GM12801 (cell line): ENCODE data around the gene SKAP1.

Experiments
- TF ChIP-seq, protein P1 (sequence below): IDR thresholded peaks from one replicate; pipeline ENCODE4 v1.5.1; 2011; ENCODE audit warnings: control low read depth; ENCODE audit not compliant: insufficient read length; ENCODE audit errors: extremely low read depth

Gene SKAP1

GRCh38 chr17:48095611-48096010 is 334.4 kb downstream of the SKAP1 start:
- TF ChIP-seq, protein P1, sequence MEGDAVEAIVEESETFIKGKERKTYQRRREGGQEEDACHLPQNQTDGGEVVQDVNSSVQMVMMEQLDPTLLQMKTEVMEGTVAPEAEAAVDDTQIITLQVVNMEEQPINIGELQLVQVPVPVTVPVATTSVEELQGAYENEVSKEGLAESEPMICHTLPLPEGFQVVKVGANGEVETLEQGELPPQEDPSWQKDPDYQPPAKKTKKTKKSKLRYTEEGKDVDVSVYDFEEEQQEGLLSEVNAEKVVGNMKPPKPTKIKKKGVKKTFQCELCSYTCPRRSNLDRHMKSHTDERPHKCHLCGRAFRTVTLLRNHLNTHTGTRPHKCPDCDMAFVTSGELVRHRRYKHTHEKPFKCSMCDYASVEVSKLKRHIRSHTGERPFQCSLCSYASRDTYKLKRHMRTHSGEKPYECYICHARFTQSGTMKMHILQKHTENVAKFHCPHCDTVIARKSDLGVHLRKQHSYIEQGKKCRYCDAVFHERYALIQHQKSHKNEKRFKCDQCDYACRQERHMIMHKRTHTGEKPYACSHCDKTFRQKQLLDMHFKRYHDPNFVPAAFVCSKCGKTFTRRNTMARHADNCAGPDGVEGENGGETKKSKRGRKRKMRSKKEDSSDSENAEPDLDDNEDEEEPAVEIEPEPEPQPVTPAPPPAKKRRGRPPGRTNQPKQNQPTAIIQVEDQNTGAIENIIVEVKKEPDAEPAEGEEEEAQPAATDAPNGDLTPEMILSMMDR, result no peak

- TF ChIP-seq, protein P1, result no peak
These were observed 336.5 kb downstream of the SKAP1 start for GRCh38 chr17:48093341-48094045.

DNA sequence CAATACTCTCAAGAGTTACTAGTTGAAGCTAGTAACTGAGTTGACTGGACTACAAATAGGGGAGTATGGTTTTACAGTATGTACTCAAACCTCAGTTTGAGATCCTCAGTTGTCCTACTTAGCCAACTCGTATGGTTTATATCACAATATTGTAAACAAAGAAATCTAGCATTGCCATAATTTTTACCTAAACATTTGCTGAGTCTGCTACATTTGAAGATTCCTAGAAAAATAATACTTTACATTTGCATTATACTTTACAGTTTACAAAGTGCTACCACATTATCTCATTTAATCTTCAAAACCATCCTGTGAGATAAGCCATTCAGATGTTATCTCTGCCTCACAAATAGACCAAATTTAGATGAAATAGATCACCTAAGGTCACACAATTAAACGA is 345.1 kb downstream of the SKAP1 start:
- TF ChIP-seq, protein P1, result no peak
